Activated CD8-positive, alpha-beta memory T cell treated with anti-CD3 and anti-CD28 coated beads for 36 hours (primary cell): ENCODE results near the gene MRPL39. TPM values are rescaled to one million over a fixed set of nuclear protein-coding genes. Genes with fewer than 3 reads are reported as not detected.

ENCODE experiments used
- CTCF ChIA-PET: fragments of 350-600 bp; sonication (Branson Sonifier 250); formaldehyde crosslinking; loops from one replicate; lab custom pipeline; 2021; ENCODE audit warnings: antibody characterized with exemption; lab: Charles Lee
- POLR2A ChIA-PET: fragments of 350-600 bp; sonication (Branson Sonifier 250); formaldehyde crosslinking; loops from one replicate; lab custom pipeline; 2021; ENCODE audit warnings: antibody characterized with exemption; lab: Charles Lee
- total RNA-seq, 2 experiments: library from RNA; stranded (reverse); gene quantifications; one replicate each; pipeline ENCODE4 v1.2.3, GENCODE V29; 2021

The MRPL39 gene
- total RNA-seq, 2 experiments from 2014 or later, result 79.3 to 88.8 TPM

DNA sequence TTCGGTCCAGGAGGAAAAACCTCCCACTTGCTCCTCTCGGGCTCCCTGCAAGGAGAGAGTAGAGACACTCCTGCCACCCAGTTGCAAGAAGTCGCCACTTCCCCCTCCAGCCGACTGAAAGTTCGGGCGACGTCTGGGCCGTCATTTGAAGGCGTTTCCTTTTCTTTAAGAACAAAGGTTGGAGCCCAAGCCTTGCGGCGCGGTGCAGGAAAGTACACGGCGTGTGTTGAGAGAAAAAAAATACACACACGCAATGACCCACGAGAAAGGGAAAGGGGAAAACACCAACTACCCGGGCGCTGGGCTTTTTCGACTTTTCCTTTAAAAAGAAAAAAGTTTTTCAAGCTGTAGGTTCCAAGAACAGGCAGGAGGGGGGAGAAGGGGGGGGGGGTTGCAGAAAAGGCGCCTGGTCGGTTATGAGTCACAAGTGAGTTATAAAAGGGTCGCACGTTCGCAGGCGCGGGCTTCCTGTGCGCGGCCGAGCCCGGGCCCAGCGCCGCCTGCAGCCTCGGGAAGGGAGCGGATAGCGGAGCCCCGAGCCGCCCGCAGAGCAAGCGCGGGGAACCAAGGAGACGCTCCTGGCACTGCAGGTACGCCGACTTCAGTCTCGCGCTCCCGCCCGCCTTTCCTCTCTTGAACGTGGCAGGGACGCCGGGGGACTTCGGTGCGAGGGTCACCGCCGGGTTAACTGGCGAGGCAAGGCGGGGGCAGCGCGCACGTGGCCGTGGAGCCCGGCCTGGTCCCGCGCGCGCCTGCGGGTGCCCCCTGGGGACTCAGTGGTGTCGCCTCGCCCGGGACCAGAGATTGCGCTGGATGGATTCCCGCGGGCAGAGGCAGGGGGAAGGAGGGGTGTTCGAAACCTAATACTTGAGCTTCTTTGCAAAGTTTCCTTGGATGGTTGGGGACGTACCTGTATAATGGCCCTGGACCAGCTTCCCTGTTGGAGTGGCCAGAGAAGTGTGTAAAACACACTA, 45.3 kb downstream of the MRPL39 start:
- POLR2A ChIA-PET, result interaction anchor here (0.6 to 6.0 kb wide), 15 partner anchors 9 to 141 kb away, joined by 3 to 155 read pairs (median 5); no protein-coding TSS in a partner anchor

GRCh38 chr21:25560891-25561290, 46.4 kb downstream of the MRPL39 start:
- ChIA-PET POLR2A (interaction anchor here (2.4 to 6.0 kb wide), 4 partner anchors 14 to 59 kb away, joined by 7 to 155 read pairs (median 64); no protein-coding TSS in a partner anchor), CTCF (no interaction called here)

More for the DNA sequence above, 45.3 kb downstream of the MRPL39 start:
- CTCF ChIA-PET, result interaction anchor here (1.0 to 1.1 kb wide), 2 partner anchors 11 to 176 kb away, joined by 3 read pairs; no protein-coding TSS in a partner anchor

DNA sequence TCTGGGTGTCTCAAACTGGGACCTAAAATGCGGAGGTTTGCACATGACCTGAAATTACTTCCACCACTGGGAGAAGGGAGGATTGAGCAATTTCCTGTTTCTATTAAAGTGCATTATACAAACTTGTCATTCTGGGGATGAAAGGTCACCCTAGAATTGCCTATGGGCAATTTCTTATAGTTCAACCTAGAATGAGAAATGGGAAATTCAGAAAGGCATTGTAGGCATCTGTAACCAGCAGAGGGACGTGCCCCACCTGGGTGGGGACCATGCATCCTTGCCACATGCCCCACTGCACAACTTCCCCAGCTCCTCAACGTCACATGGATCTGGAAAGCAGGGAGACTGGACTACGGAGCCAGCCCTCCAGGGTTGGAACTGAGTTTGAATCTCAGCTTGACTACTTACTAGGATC, 47.0 kb downstream of the MRPL39 start:
- POLR2A ChIA-PET, result interaction anchor here (0.6 to 6.0 kb wide), 3 partner anchors 23 to 51 kb away, joined by 5 to 106 read pairs (median 5); no protein-coding TSS in a partner anchor
- CTCF ChIA-PET, result no interaction called here

- CTCF ChIA-PET, result interaction anchor here (0.6 kb wide), 1 partner anchor 169 kb away, joined by 3 read pairs; no protein-coding TSS in a partner anchor
- POLR2A ChIA-PET, result interaction anchor here (0.6 to 6.0 kb wide), 3 partner anchors 8 to 51 kb away, joined by 3 to 106 read pairs (median 5); no protein-coding TSS in a partner anchor
Measured at GRCh38 chr21:25559746-25560145, 47.5 kb downstream of the MRPL39 start.

GRCh38 chr21:25558123-25558522, 49.2 kb downstream of the MRPL39 start:
- ChIA-PET CTCF (interaction anchor here (0.7 kb wide), 1 partner anchor 711 kb away, joined by 3 read pairs; no protein-coding TSS in a partner anchor), POLR2A (no interaction called here)

DNA sequence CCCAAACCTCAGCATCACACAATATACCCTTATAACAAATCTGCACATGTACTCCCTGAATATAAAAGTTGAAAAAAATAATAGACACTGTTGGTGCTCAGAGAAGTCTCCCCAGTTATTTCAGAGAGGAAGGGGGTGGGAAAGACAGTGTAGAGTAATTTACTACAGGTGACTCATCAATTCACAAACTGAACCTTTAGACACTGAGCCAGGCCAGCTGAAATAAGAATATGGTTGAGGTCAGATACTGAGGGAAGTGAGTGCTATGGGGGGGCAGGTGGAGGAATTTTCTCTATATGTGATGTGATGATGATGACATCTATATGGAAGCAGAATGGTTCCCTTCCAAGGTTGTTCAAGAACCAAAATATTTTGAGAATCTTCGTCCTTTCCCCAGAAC, 50.1 kb downstream of the MRPL39 start:
- ChIA-PET CTCF (no interaction called here), POLR2A (no interaction called here)

- ChIA-PET POLR2A (interaction anchor here (1.1 kb wide), 1 partner anchor 8 kb away, joined by 5 read pairs; no protein-coding TSS in a partner anchor), CTCF (no interaction called here)
Measured at GRCh38 chr21:25556091-25556490, 51.2 kb downstream of the MRPL39 start.

- ChIA-PET POLR2A (interaction anchor here (1.1 kb wide), 1 partner anchor 9 kb away, joined by 5 read pairs; no protein-coding TSS in a partner anchor), CTCF (no interaction called here)
Measured at GRCh38 chr21:25555492-25555891, 51.8 kb downstream of the MRPL39 start.

GRCh38 chr21:25552856-25553255, 54.4 kb downstream of the MRPL39 start:
- ChIA-PET POLR2A (interaction anchor here (1.0 kb wide), 2 partner anchors 9 to 11 kb away, joined by 3 read pairs; no protein-coding TSS in a partner anchor), CTCF (interaction anchor here (0.7 to 1.5 kb wide), 5 partner anchors 12 to 85 kb away, joined by 3 to 4 read pairs (median 3); no protein-coding TSS in a partner anchor)

DNA sequence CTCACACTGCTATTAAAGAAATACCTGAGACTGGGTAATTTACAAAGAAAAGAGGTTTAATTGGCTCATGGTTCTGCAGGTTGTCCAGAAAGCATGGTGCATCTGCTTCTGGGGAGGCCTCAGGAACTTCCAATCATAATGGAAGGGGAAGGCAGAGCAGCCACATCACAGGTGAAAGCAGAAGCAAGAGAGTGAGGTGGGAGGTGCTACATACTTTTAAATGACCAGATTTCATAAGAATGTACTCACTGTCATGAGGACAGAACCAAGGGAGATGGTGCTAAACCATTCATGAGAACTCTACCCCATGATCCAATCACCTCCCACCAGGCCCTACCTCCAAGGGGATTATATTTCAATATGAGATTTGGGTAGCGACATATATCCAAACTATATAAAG, 55.7 kb downstream of the MRPL39 start:
- CTCF ChIA-PET, result interaction anchor here (1.5 kb wide), 1 partner anchor 61 kb away, joined by 4 read pairs; no protein-coding TSS in a partner anchor
- POLR2A ChIA-PET, result no interaction called here

- CTCF ChIA-PET, result interaction anchor here (1.6 kb wide), 1 partner anchor 13 kb away, joined by 3 read pairs; no protein-coding TSS in a partner anchor
Measured at GRCh38 chr21:25550352-25551120, 56.7 kb downstream of the MRPL39 start.

DNA sequence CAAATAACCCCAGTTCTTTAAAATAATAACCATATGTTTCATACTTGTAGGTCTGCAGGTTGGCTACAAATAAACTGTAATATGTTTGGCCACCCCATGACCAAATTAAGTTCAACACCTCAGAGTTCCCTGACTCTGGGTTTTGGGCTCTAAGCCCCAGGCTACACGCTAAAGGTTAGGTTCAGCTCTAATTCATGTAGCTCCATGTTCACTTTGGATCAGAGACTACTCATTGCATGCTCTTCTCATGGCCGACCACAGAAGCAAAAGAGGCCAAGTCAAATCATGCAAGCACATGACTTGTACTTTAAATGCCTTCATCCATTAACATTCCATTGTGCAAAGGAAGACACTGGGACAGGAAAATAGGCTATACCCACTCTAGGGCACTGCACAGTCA, 66.2 kb downstream of the MRPL39 start:
- POLR2A ChIA-PET, result no interaction called here
- CTCF ChIA-PET, result no interaction called here

More at GRCh38 chr21:25550352-25551120, 56.7 kb downstream of the MRPL39 start:
- POLR2A ChIA-PET, result interaction anchor here (0.7 to 1.1 kb wide), 2 partner anchors 30 to 129 kb away, joined by 3 read pairs; no protein-coding TSS in a partner anchor

- CTCF ChIA-PET, result no interaction called here
- POLR2A ChIA-PET, result no interaction called here
Measured at GRCh38 chr21:25539606-25540005, 67.7 kb downstream of the MRPL39 start.

DNA sequence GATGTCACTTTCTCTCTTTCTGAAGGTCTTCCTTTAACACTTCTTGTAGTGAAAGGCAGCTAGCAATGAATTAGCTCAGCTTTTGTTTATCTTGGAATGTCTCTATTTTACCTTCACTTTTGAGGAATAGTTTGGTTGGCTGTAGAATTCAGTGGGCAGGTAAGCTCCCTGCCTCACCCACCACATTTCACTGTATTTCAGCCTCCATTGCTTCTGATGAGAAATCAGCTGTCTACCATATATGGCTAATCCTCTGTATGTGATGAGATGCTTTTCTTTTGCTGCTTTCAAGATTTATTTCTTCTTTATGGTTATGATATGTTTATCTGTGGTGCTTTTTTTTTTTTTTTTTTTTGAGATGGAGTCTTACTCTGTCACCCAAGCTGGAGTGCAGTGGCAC, 70.1 kb downstream of the MRPL39 start:
- CTCF ChIA-PET, result interaction anchor here (1.3 kb wide), 1 partner anchor 13 kb away, joined by 3 read pairs; no protein-coding TSS in a partner anchor
- POLR2A ChIA-PET, result interaction anchor here (0.6 to 0.7 kb wide), 2 partner anchors 17 to 23 kb away, joined by 5 read pairs; no protein-coding TSS in a partner anchor

DNA sequence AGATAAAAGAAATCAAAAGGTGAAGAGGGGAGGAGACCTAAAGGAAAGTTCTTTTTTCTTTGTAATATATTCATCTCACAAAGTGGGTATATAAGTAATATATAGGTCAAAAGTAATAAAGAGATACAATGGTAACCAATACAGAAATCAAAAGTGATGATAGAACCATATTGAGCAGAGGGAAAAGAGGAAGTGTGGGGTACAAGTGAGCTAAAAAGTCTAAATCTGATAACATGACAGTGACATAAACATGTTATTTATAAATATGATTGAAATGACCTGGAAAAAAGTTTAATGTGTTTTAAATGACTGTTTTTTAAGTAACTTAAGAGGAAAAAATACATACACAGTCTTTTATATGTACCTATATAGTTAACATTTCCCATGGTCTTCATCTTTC, 70.5 kb downstream of the MRPL39 start:
- ChIA-PET POLR2A (interaction anchor here (0.6 to 0.7 kb wide), 2 partner anchors 16 to 23 kb away, joined by 5 read pairs; no protein-coding TSS in a partner anchor), CTCF (interaction anchor here (1.3 kb wide), 1 partner anchor 13 kb away, joined by 3 read pairs; no protein-coding TSS in a partner anchor)

GRCh38 chr21:25535849-25536248, 71.4 kb downstream of the MRPL39 start:
- ChIA-PET POLR2A (no interaction called here), CTCF (no interaction called here)
